GM23248 (cell line): ENCODE measurements around the gene AKR7A2. TPM values are rescaled to one million over a fixed set of nuclear protein-coding genes. Genes with fewer than 3 reads are reported as not detected.

Experiments used
- DNase-seq: peaks from one replicate; pipeline ENCODE4 v3.0.0-alpha.2; 2015
- H2AFZ ChIP-seq: fragments of 200-600 bp; sonication (generic); 2 replicates; pipeline ENCODE4 v1.6.1; 2016; ENCODE audit warnings: antibody characterized with exemption
- H3F3A ChIP-seq: fragments of 200-600 bp; sonication (generic); 2 replicates; pipeline ENCODE4 v1.6.1; 2016; ENCODE audit warnings: mild to moderate bottlenecking, antibody characterized with exemption, mixed run types; ENCODE audit not compliant: insufficient read depth
- H3K27ac ChIP-seq: fragments of 200-600 bp; sonication (generic); 2 replicates; pipeline ENCODE4 v1.5.1; 2016; ENCODE audit warnings: mild to moderate bottlenecking
- H3K27me3 ChIP-seq: fragments of 200-600 bp; sonication (generic); replicated peaks from 2 replicates; pipeline ENCODE4 v1.6.1; 2016; ENCODE audit warnings: mild to moderate bottlenecking; ENCODE audit not compliant: insufficient read depth
- H3K36me3 ChIP-seq: fragments of 200-600 bp; sonication (generic); 2 replicates; pipeline ENCODE4 v1.6.1; 2016; ENCODE audit warnings: low read depth, mild to moderate bottlenecking
- H3K4me1 ChIP-seq: fragments of 200-600 bp; sonication (generic); 2 replicates; pipeline ENCODE4 v1.6.1; 2016; ENCODE audit warnings: mild to moderate bottlenecking; ENCODE audit not compliant: insufficient read depth
- H3K4me2 ChIP-seq: fragments of 200-600 bp; sonication (generic); one replicate; pipeline ENCODE4 v1.6.1; 2016; ENCODE audit warnings: mild to moderate bottlenecking; ENCODE audit not compliant: unreplicated experiment
- H3K4me3 ChIP-seq: fragments of 200-600 bp; sonication (generic); 2 replicates; pipeline ENCODE4 v1.5.1; 2016; ENCODE audit warnings: mild to moderate bottlenecking
- H3K79me2 ChIP-seq: fragments of 200-600 bp; sonication (generic); 2 replicates; pipeline ENCODE4 v1.6.1; 2016; ENCODE audit warnings: mild to moderate bottlenecking; ENCODE audit not compliant: insufficient read depth
- H3K9ac ChIP-seq: fragments of 200-600 bp; sonication (generic); 2 replicates; pipeline ENCODE4 v1.6.1; 2016; ENCODE audit warnings: mild to moderate bottlenecking
- H3K9me2 ChIP-seq: fragments of 200-600 bp; sonication (generic); 2 replicates; pipeline ENCODE4 v1.6.1; 2016; ENCODE audit warnings: mixed run types, mild to moderate bottlenecking, moderate library complexity; ENCODE audit not compliant: insufficient read depth
- H3K9me3 ChIP-seq: fragments of 200-600 bp; sonication (generic); one replicate; pipeline ENCODE4 v1.6.1; 2017; ENCODE audit warnings: low read depth
- H4K20me1 ChIP-seq: fragments of 200-600 bp; sonication (generic); 2 replicates; pipeline ENCODE4 v1.6.0; 2016; ENCODE audit not compliant: insufficient read depth
- EZH2 ChIP-seq: fragments of 200-600 bp; sonication (generic); IDR thresholded peaks from 2 replicates; pipeline ENCODE4 v1.6.1; 2018; ENCODE audit warnings: antibody characterized with exemption, mild to moderate bottlenecking; ENCODE audit not compliant: insufficient read depth, poor library complexity, severe bottlenecking
- EZH2phosphoT487 ChIP-seq: fragments of 200-600 bp; sonication (generic); IDR thresholded peaks from 2 replicates; pipeline ENCODE4 v1.6.1; 2018; ENCODE audit warnings: antibody characterized with exemption, moderate library complexity, mild to moderate bottlenecking, low read depth; ENCODE audit not compliant: insufficient read depth
- WGBS, 2 experiments: methylation state at CpG; one replicate each; pipeline ENCODE4 v1.1.6; 2015 to 2017; ENCODE audit warnings: low lambda C conversion rate in 2 of 2, low coverage in 1 of 2; ENCODE audit errors: missing lambda C conversion rate in 2 of 2; 5-methylcytosine and 5-hydroxymethylcytosine counted together
- in situ Hi-C: fragments of 300-500 bp; cut with MboI; formaldehyde crosslinking; loops from 2 replicates; pipeline ENCODE4 v1.15.0; 2020
- polyA plus RNA-seq: library from polyadenylated mRNA; unstranded; fragments of >200 nt; fragmentation: Nextera tagmentation; extraction: Ambion mirVana; gene quantifications from 2 replicates; pipeline ENCODE4 v1.2.1, GENCODE V29; 2016
- total RNA-seq: library from RNA; depleted of rRNA; stranded (reverse); fragments of >200 nt; shearing (Covaris generic); gene quantifications from 2 replicates; pipeline ENCODE4 v1.2.3, GENCODE V29; 2014

Gene AKR7A2
- total and polyA plus RNA-seq, 2 experiments from 2014 or later = 93.1 to 97.1 TPM

DNA sequence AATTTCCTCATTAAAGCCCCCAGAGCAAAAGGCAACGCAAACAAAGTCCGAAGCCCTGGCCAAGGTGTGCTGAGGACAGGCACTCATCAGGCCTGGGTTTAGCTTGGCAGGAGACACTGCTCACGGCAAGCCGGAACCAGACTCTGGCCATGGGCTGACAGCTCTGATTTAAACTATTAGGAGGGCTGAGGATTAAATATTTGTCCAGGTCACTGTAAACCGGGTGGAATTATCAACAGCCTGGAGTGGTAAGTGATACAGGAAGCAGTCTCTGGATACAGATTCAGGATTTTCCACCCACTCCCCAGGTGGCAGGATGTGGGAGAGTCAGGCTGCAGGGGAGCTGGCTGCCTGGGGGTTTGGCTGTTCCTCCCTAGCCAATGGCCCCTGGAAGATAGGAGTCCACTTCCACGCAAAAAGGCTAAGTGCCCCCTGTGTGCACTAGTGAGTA, 42.6 kb upstream of the AKR7A2 start:
- TF ChIP-seq EZH2 (no peak), EZH2phosphoT487 (no peak)
- no peak for DNase-seq
- Histone ChIP-seq H2AFZ (no peak overlapping the region), H3K9me3 (no peaks in the 10 kb centered on the region), H3K27ac (no peak overlapping the region), H3K27me3 (no peaks in the 10 kb centered on the region), H3K9ac (no peak overlapping the region), H3K36me3 (peaks cover 41% of the 10 kb centered on the region), H3F3A (no peaks in the 10 kb centered on the region), H3K4me1 (no peaks in the 10 kb centered on the region), H3K79me2 (peaks cover 77% of the 10 kb centered on the region), H4K20me1 (no peaks in the 10 kb centered on the region), H3K4me3 (no peak overlapping the region), H3K9me2 (no peaks in the 10 kb centered on the region), H3K4me2 (no peak overlapping the region)
- 90 to 91% methylated on average over 6 of the region's 6 CpGs for WGBS, 2 experiments
- in situ Hi-C loops = no loop called here

- Histone ChIP-seq H3K9ac (no peak overlapping the region), H3K9me3 (no peaks in the 10 kb centered on the region), H4K20me1 (no peaks in the 10 kb centered on the region), H3F3A (no peaks in the 10 kb centered on the region), H3K36me3 (peaks cover 38% of the 10 kb centered on the region), H3K4me2 (no peak overlapping the region), H3K27ac (no peak overlapping the region), H3K4me3 (no peak overlapping the region), H3K9me2 (no peaks in the 10 kb centered on the region), H2AFZ (no peak overlapping the region), H3K4me1 (no peaks in the 10 kb centered on the region), H3K27me3 (no peaks in the 10 kb centered on the region), H3K79me2 (peaks cover 69% of the 10 kb centered on the region)
- no peak for TF ChIP-seq EZH2
- in situ Hi-C loops = no loop called here
- DNase-seq = no peak
- WGBS, 2 experiments = 84 to 88% methylated on average over 8 of the region's 8 CpGs
Measured at GRCh38 chr1:19353596-19353995, 41.7 kb upstream of the AKR7A2 start.

- H3K9me3 ChIP-seq = no peaks in the 10 kb centered on the region
- no peaks in the 10 kb centered on the region for H3F3A ChIP-seq
- no peak overlapping the region for H2AFZ ChIP-seq
- in situ Hi-C loops = no loop called here
- no peaks in the 10 kb centered on the region for H3K9me2 ChIP-seq
- no peaks in the 10 kb centered on the region for H3K27me3 ChIP-seq
- DNase-seq = no peak
- 89% methylated on average over 14 of the region's 14 CpGs for WGBS, 2 experiments
- H3K27ac ChIP-seq = no peak overlapping the region
- no peak overlapping the region for H3K9ac ChIP-seq
- no peak overlapping the region for H3K4me3 ChIP-seq
- H3K4me1 ChIP-seq = no peaks in the 10 kb centered on the region
- no peaks in the 10 kb centered on the region for H4K20me1 ChIP-seq
- peaks cover 69% of the 10 kb centered on the region for H3K79me2 ChIP-seq
- no peak for TF ChIP-seq EZH2phosphoT487
- TF ChIP-seq EZH2 = no peak
- H3K4me2 ChIP-seq = no peak overlapping the region
- peaks cover 38% of the 10 kb centered on the region for H3K36me3 ChIP-seq
Measured at GRCh38 chr1:19352839-19353238, 40.9 kb upstream of the AKR7A2 start.

GRCh38 chr1:19351873-19352272, 39.9 kb upstream of the AKR7A2 start:
- H3K4me3 ChIP-seq = no peak overlapping the region
- in situ Hi-C loops = no loop called here
- H3K36me3 ChIP-seq = peaks cover 38% of the 10 kb centered on the region
- H3K9me2 ChIP-seq = no peaks in the 10 kb centered on the region
- peaks cover 69% of the 10 kb centered on the region for H3K79me2 ChIP-seq
- no peak overlapping the region for H2AFZ ChIP-seq
- H3K27ac ChIP-seq = no peak overlapping the region
- no peaks in the 10 kb centered on the region for H3K4me1 ChIP-seq
- H3K27me3 ChIP-seq = no peaks in the 10 kb centered on the region
- no peaks in the 10 kb centered on the region for H3F3A ChIP-seq
- DNase-seq = no peak
- H4K20me1 ChIP-seq = no peaks in the 10 kb centered on the region
- WGBS, 2 experiments = 45 to 52% methylated on average over 10 of the region's 10 CpGs
- TF ChIP-seq EZH2phosphoT487 = no peak
- no peak for TF ChIP-seq EZH2
- no peak overlapping the region for H3K4me2 ChIP-seq
- H3K9ac ChIP-seq = no peak overlapping the region
- no peaks in the 10 kb centered on the region for H3K9me3 ChIP-seq

DNA sequence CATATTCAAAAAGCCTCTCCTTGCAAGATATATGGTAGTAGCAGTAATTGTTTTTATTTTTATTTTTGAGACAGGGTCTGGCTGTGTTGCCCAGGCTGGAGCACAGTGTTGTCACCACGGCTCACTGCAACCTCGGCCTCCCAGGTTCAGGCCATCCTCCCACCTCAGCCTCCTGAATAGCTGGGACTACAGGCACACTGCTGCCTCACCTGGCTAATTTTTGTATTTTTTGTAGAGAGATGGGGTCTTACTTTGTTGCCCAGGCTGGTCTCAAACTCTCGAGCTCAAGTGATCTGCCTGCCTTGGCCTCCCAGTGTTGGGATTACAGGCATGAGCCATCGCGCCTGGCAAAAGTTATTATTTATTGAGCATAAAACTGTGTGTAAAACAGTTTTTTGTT, 38.6 kb upstream of the AKR7A2 start:
- H3K9ac ChIP-seq = no peak overlapping the region
- no peaks in the 10 kb centered on the region for H3K4me1 ChIP-seq
- H3K36me3 ChIP-seq = peaks cover 29% of the 10 kb centered on the region
- no peaks in the 10 kb centered on the region for H3K9me3 ChIP-seq
- TF ChIP-seq EZH2phosphoT487 (no peak), EZH2 (no peak)
- H3K79me2 ChIP-seq = peaks cover 60% of the 10 kb centered on the region
- no peak overlapping the region for H2AFZ ChIP-seq
- DNase-seq = no peak
- H3K4me3 ChIP-seq = no peak overlapping the region
- H3K4me2 ChIP-seq = no peak overlapping the region
- in situ Hi-C loops = no loop called here
- H3F3A ChIP-seq = no peaks in the 10 kb centered on the region
- WGBS, 2 experiments = 94 to 98% methylated on average over 5 of the region's 5 CpGs
- no peaks in the 10 kb centered on the region for H4K20me1 ChIP-seq
- no peaks in the 10 kb centered on the region for H3K27me3 ChIP-seq
- no peaks in the 10 kb centered on the region for H3K9me2 ChIP-seq
- no peak overlapping the region for H3K27ac ChIP-seq
